Measurements from ENCODE around the gene EXOC1.
"Not testable (repeated sequence)": the region's sequence is repeated elsewhere in the genome, so short reads cannot be mapped to it uniquely, and the experiment has no call there.

The EXOC1 gene

GRCh38 chr4:55830048-55830447 is 23.4 kb upstream of the EXOC1 start:
- Histone ChIP-seq H3K79me2 (ENCODE audit: control insufficient read depth, insufficient read depth, low read length, unreplicated experiment) (no peaks in the 10 kb centered on the region), H2AFZ (ENCODE audit: low read length, unreplicated experiment) (no peak overlapping the region), H3K4me1 (ENCODE audit: control insufficient read depth, insufficient read depth, low read length, unreplicated experiment) (no peaks in the 10 kb centered on the region), H3K27me3 (ENCODE audit: insufficient read depth, low read length) (peaks cover 31% of the 10 kb centered on the region; the same call in 1 of the 2 replicates), H3K4me3 (ENCODE audit: low read depth, low read length) (no peak overlapping the region), H3K27ac (ENCODE audit: low read depth, low read length) (no peak overlapping the region), H3K36me3 (ENCODE audit: insufficient read depth, low read length) (no peaks in the 10 kb centered on the region)

GRCh38 chr4:55830716-55831115 is 22.7 kb upstream of the EXOC1 start:
- Histone ChIP-seq H3K27ac (ENCODE audit: low read depth, low read length) (no peak overlapping the region), H3K27me3 (ENCODE audit: insufficient read depth, low read length) (peaks cover 31% of the 10 kb centered on the region; the same call in 1 of the 2 replicates)

GRCh38 chr4:55834086-55834795 is 19.2 kb upstream of the EXOC1 start:
- H3K4me3 ChIP-seq (ENCODE audit: low read depth, low read length) = no peak overlapping the region
- H3K79me2 ChIP-seq (ENCODE audit: control insufficient read depth, insufficient read depth, low read length, unreplicated experiment) = no peaks in the 10 kb centered on the region
- no peaks in the 10 kb centered on the region for H3K36me3 ChIP-seq (ENCODE audit: insufficient read depth, low read length)
- no peak overlapping the region for H2AFZ ChIP-seq (ENCODE audit: low read length, unreplicated experiment)
- peaks cover 17% of the 10 kb centered on the region; the same call in 1 of the 2 replicates for H3K27me3 ChIP-seq (ENCODE audit: insufficient read depth, low read length)
- no peak overlapping the region for H3K27ac ChIP-seq (ENCODE audit: low read depth, low read length)
- no peaks in the 10 kb centered on the region for H3K4me1 ChIP-seq (ENCODE audit: control insufficient read depth, insufficient read depth, low read length, unreplicated experiment)

More at GRCh38 chr4:55830716-55831115, 22.7 kb upstream of the EXOC1 start:
- no peak overlapping the region for H2AFZ ChIP-seq (ENCODE audit: low read length, unreplicated experiment)
- H3K4me3 ChIP-seq (ENCODE audit: low read depth, low read length) = no peak overlapping the region
- H3K4me1 ChIP-seq (ENCODE audit: control insufficient read depth, insufficient read depth, low read length, unreplicated experiment) = no peaks in the 10 kb centered on the region
- H3K79me2 ChIP-seq (ENCODE audit: control insufficient read depth, insufficient read depth, low read length, unreplicated experiment) = no peaks in the 10 kb centered on the region
- H3K36me3 ChIP-seq (ENCODE audit: insufficient read depth, low read length) = no peaks in the 10 kb centered on the region

- Histone ChIP-seq H3K79me2 (ENCODE audit: control insufficient read depth, insufficient read depth, low read length, unreplicated experiment) (no peaks in the 10 kb centered on the region), H3K36me3 (ENCODE audit: insufficient read depth, low read length) (no peaks in the 10 kb centered on the region), H3K27ac (ENCODE audit: low read depth, low read length) (no peak overlapping the region), H2AFZ (ENCODE audit: low read length, unreplicated experiment) (no peak overlapping the region), H3K4me1 (ENCODE audit: control insufficient read depth, insufficient read depth, low read length, unreplicated experiment) (no peaks in the 10 kb centered on the region), H3K27me3 (ENCODE audit: insufficient read depth, low read length) (no peaks in the 10 kb centered on the region), H3K4me3 (ENCODE audit: low read depth, low read length) (no peak overlapping the region)
These were observed 15.5 kb upstream of the EXOC1 start for GRCh38 chr4:55837903-55838302.

GRCh38 chr4:55838356-55838755 is 15.1 kb upstream of the EXOC1 start:
- H3K4me1 ChIP-seq (ENCODE audit: control insufficient read depth, insufficient read depth, low read length, unreplicated experiment) = no peaks in the 10 kb centered on the region
- no peaks in the 10 kb centered on the region for H3K36me3 ChIP-seq (ENCODE audit: insufficient read depth, low read length)
- no peak overlapping the region for H3K4me3 ChIP-seq (ENCODE audit: low read depth, low read length)
- H3K27me3 ChIP-seq (ENCODE audit: insufficient read depth, low read length) = no peaks in the 10 kb centered on the region
- H3K79me2 ChIP-seq (ENCODE audit: control insufficient read depth, insufficient read depth, low read length, unreplicated experiment) = no peaks in the 10 kb centered on the region
- no peak overlapping the region for H3K27ac ChIP-seq (ENCODE audit: low read depth, low read length)
- H2AFZ ChIP-seq (ENCODE audit: low read length, unreplicated experiment) = no peak overlapping the region

- no peaks in the 10 kb centered on the region for H3K4me1 ChIP-seq (ENCODE audit: control insufficient read depth, insufficient read depth, low read length, unreplicated experiment)
- no peaks in the 10 kb centered on the region for H3K27me3 ChIP-seq (ENCODE audit: insufficient read depth, low read length)
- no peak overlapping the region for H2AFZ ChIP-seq (ENCODE audit: low read length, unreplicated experiment)
- no peak overlapping the region for H3K27ac ChIP-seq (ENCODE audit: low read depth, low read length)
- no peaks in the 10 kb centered on the region for H3K36me3 ChIP-seq (ENCODE audit: insufficient read depth, low read length)
- no peak overlapping the region for H3K4me3 ChIP-seq (ENCODE audit: low read depth, low read length)
- no peaks in the 10 kb centered on the region for H3K79me2 ChIP-seq (ENCODE audit: control insufficient read depth, insufficient read depth, low read length, unreplicated experiment)
These were observed 14.5 kb upstream of the EXOC1 start for GRCh38 chr4:55838952-55839351.

GRCh38 chr4:55840956-55841355 is 12.5 kb upstream of the EXOC1 start:
- Histone ChIP-seq H3K4me1 (ENCODE audit: control insufficient read depth, insufficient read depth, low read length, unreplicated experiment) (no peaks in the 10 kb centered on the region), H3K4me3 (ENCODE audit: low read depth, low read length) (no peak overlapping the region), H3K79me2 (ENCODE audit: control insufficient read depth, insufficient read depth, low read length, unreplicated experiment) (no peaks in the 10 kb centered on the region), H3K36me3 (ENCODE audit: insufficient read depth, low read length) (no peaks in the 10 kb centered on the region), H2AFZ (ENCODE audit: low read length, unreplicated experiment) (no peak overlapping the region), H3K27ac (ENCODE audit: low read depth, low read length) (no peak overlapping the region), H3K27me3 (ENCODE audit: insufficient read depth, low read length) (no peaks in the 10 kb centered on the region)

GRCh38 chr4:55841373-55842239 is 11.8 kb upstream of the EXOC1 start:
- not testable (repeated sequence) for H3K36me3 ChIP-seq (ENCODE audit: insufficient read depth, low read length); H2AFZ ChIP-seq (ENCODE audit: low read length, unreplicated experiment); H3K4me1 ChIP-seq (ENCODE audit: control insufficient read depth, insufficient read depth, low read length, unreplicated experiment); H3K79me2 ChIP-seq (ENCODE audit: control insufficient read depth, insufficient read depth, low read length, unreplicated experiment); H3K27ac ChIP-seq (ENCODE audit: low read depth, low read length); H3K4me3 ChIP-seq (ENCODE audit: low read depth, low read length); H3K27me3 ChIP-seq (ENCODE audit: insufficient read depth, low read length)

- H2AFZ ChIP-seq (ENCODE audit: low read length, unreplicated experiment); H3K79me2 ChIP-seq (ENCODE audit: control insufficient read depth, insufficient read depth, low read length, unreplicated experiment); H3K36me3 ChIP-seq (ENCODE audit: insufficient read depth, low read length); H3K4me3 ChIP-seq (ENCODE audit: low read depth, low read length); H3K27me3 ChIP-seq (ENCODE audit: insufficient read depth, low read length); H3K27ac ChIP-seq (ENCODE audit: low read depth, low read length); H3K4me1 ChIP-seq (ENCODE audit: control insufficient read depth, insufficient read depth, low read length, unreplicated experiment): not testable (repeated sequence)
These were observed 11.1 kb upstream of the EXOC1 start for GRCh38 chr4:55842312-55842711.

- H3K27me3 ChIP-seq (ENCODE audit: insufficient read depth, low read length) = no peaks in the 10 kb centered on the region
- H2AFZ ChIP-seq (ENCODE audit: low read length, unreplicated experiment) = no peak overlapping the region
- H3K27ac ChIP-seq (ENCODE audit: low read depth, low read length) = no peak overlapping the region
- no peak overlapping the region for H3K4me3 ChIP-seq (ENCODE audit: low read depth, low read length)
- no peaks in the 10 kb centered on the region for H3K36me3 ChIP-seq (ENCODE audit: insufficient read depth, low read length)
- peaks cover 6% of the 10 kb centered on the region for H3K4me1 ChIP-seq (ENCODE audit: control insufficient read depth, insufficient read depth, low read length, unreplicated experiment)
- H3K79me2 ChIP-seq (ENCODE audit: control insufficient read depth, insufficient read depth, low read length, unreplicated experiment) = peaks cover 12% of the 10 kb centered on the region
These were observed 3.7 kb upstream of the EXOC1 start for GRCh38 chr4:55849724-55850123.

- Histone ChIP-seq H3K4me3 (ENCODE audit: low read depth, low read length) (no peak overlapping the region), H3K27me3 (ENCODE audit: insufficient read depth, low read length) (no peaks in the 10 kb centered on the region), H3K36me3 (ENCODE audit: insufficient read depth, low read length) (no peaks in the 10 kb centered on the region), H2AFZ (ENCODE audit: low read length, unreplicated experiment) (no peak overlapping the region), H3K4me1 (ENCODE audit: control insufficient read depth, insufficient read depth, low read length, unreplicated experiment) (peaks cover 20% of the 10 kb centered on the region), H3K79me2 (ENCODE audit: control insufficient read depth, insufficient read depth, low read length, unreplicated experiment) (peaks cover 32% of the 10 kb centered on the region), H3K27ac (ENCODE audit: low read depth, low read length) (no peak overlapping the region)
These were observed 1.6 kb upstream of the EXOC1 start for GRCh38 chr4:55851885-55852284.
